ENCODE measurements around the gene MSL2.
A peak's percentile ranks its signal among the peaks of the same experiment; 100 is the strongest.
"Not testable (repeated sequence)": the region's sequence is repeated elsewhere in the genome, so short reads cannot be mapped to it uniquely, and the experiment has no call there.

Gene MSL2

GRCh38 chr3:136192195-136192594 lies 3.9 kb downstream of the MSL2 start:
- DNase-seq, result not testable (repeated sequence)

- DNase-seq, result no peak
These were observed 6.1 kb downstream of the MSL2 start for GRCh38 chr3:136189859-136190617.

GRCh38 chr3:136189043-136189442 lies 7.1 kb downstream of the MSL2 start:
- DNase-seq, result no peak

- peak; percentile 40 for DNase-seq
These were observed 8.3 kb downstream of the MSL2 start for GRCh38 chr3:136187868-136188267.

GRCh38 chr3:136186846-136187245 lies 9.3 kb downstream of the MSL2 start:
- no peak for DNase-seq

- peak; percentile 52 for DNase-seq
These were observed 9.8 kb downstream of the MSL2 start for GRCh38 chr3:136186344-136186743.

- no peak for DNase-seq
These were observed 11.4 kb downstream of the MSL2 start for GRCh38 chr3:136184703-136185102.

- no peak for DNase-seq
These were observed 14.4 kb downstream of the MSL2 start for GRCh38 chr3:136181741-136182140.

GRCh38 chr3:136177876-136178275 lies 18.3 kb downstream of the MSL2 start:
- no peak for DNase-seq

GRCh38 chr3:136173939-136174490 lies 22.1 kb downstream of the MSL2 start:
- peak; percentile 59 for DNase-seq

GRCh38 chr3:136171097-136171542 lies 25.0 kb downstream of the MSL2 start:
- DNase-seq, result no peak

- not testable (repeated sequence) for DNase-seq
These were observed 27.9 kb downstream of the MSL2 start for GRCh38 chr3:136168236-136168635.

GRCh38 chr3:136166507-136166906 lies 29.6 kb downstream of the MSL2 start:
- DNase-seq, result peak; percentile 24

- DNase-seq, result peak; percentile 99
These were observed 32.5 kb downstream of the MSL2 start for GRCh38 chr3:136163607-136164006.

- no peak for DNase-seq
These were observed 33.8 kb downstream of the MSL2 start for GRCh38 chr3:136162322-136162721.

GRCh38 chr3:136161516-136161915 lies 34.6 kb downstream of the MSL2 start:
- no peak for DNase-seq

GRCh38 chr3:136152963-136153362 lies 43.2 kb downstream of the MSL2 start:
- DNase-seq, result no peak

GRCh38 chr3:136152176-136152843 lies 43.8 kb downstream of the MSL2 start:
- DNase-seq, result no peak

- DNase-seq, result no peak
These were observed 44.9 kb downstream of the MSL2 start for GRCh38 chr3:136151219-136151618.

GRCh38 chr3:136149667-136150066 lies 46.5 kb downstream of the MSL2 start:
- DNase-seq, result no peak

GRCh38 chr3:136146981-136147729 lies 49.0 kb downstream of the MSL2 start:
- DNase-seq, result peak; percentile 37

GRCh38 chr3:136144397-136144796 lies 51.7 kb downstream of the MSL2 start:
- not testable (repeated sequence) for DNase-seq

GRCh38 chr3:136142592-136142991 lies 53.5 kb downstream of the MSL2 start:
- DNase-seq, result peak; percentile 92

Data from NCI-H82 (cell line).